AG04450 (cell line): ENCODE data around the gene TNK2. TPM values are rescaled to one million over a fixed set of nuclear protein-coding genes. Genes with fewer than 3 reads are reported as not detected.

Experiments used
- CTCF ChIA-PET: fragments of 300-600, 350-600 bp; formaldehyde crosslinking; extraction: SDS; loops from one replicate; lab custom pipeline; 2022; ENCODE audit warnings: antibody characterized with exemption, inconsistent platforms; lab: Charles Lee
- POLR2A ChIA-PET: fragments of 350-600 bp; formaldehyde crosslinking; extraction: SDS; loops from one replicate; lab custom pipeline; 2021; ENCODE audit warnings: antibody characterized with exemption, inconsistent platforms; lab: Yijun Ruan, JAX
- DNase-seq: peaks from one replicate; pipeline ENCODE4 v3.0.0-alpha.2; 2011; ENCODE audit warnings: low read depth, low spot score
- H3K27ac ChIP-seq: one replicate; pipeline ENCODE4 v1.5.1; 2012; ENCODE audit warnings: low read depth, low read length, control low read depth
- H3K27me3 ChIP-seq: one replicate; pipeline ENCODE4 v1.6.0; 2012; ENCODE audit warnings: low read length; ENCODE audit not compliant: control insufficient read depth, insufficient read depth
- H3K4me3 ChIP-seq: 2 replicates; pipeline ENCODE4 v1.5.1; 2011; ENCODE audit warnings: mild to moderate bottlenecking, low read depth, low read length, control low read depth
- H3K9me3 ChIP-seq: 2 replicates; pipeline ENCODE4 v1.5.1; 2012; ENCODE audit warnings: low read length; ENCODE audit not compliant: control insufficient read depth, insufficient read depth
- CTCF ChIP-seq: IDR thresholded peaks from 2 replicates; pipeline ENCODE4 v1.5.1; 2011; ENCODE audit warnings: low read depth, low read length, control low read depth, inconsistent platforms
- polyA plus RNA-seq: library from polyadenylated mRNA; depleted of rRNA; stranded (reverse); fragments of >200 nt; gene quantifications from 2 replicates; pipeline ENCODE4 v1.2.3, GENCODE V29; 2011

The TNK2 gene
- polyA plus RNA-seq, 1 experiment: 2.7 TPM

- TF ChIP-seq CTCF: no peak
- Histone ChIP-seq H3K4me3 (no peak overlapping the region), H3K27me3 (peaks cover 2% of the 10 kb centered on the region), H3K27ac (no peak overlapping the region), H3K9me3 (no peaks in the 10 kb centered on the region)
- no peak for DNase-seq
- ChIA-PET CTCF (no interaction called here), POLR2A (no interaction called here)
Measured at GRCh38 chr3:195931582-195932273, 23.4 kb upstream of the TNK2 start.

GRCh38 chr3:195929452-195929851 is 21.1 kb upstream of the TNK2 start:
- no peak for DNase-seq
- Histone ChIP-seq H3K27ac (no peak overlapping the region), H3K9me3 (no peaks in the 10 kb centered on the region), H3K4me3 (no peak overlapping the region), H3K27me3 (peaks cover 2% of the 10 kb centered on the region)
- ChIA-PET POLR2A (no interaction called here), CTCF (interaction anchor here (1.4 kb wide), 1 partner anchor 35 kb away, joined by 4 read pairs; no protein-coding TSS in a partner anchor)
- no peak for TF ChIP-seq CTCF

GRCh38 chr3:195921334-195921791 is 13.0 kb upstream of the TNK2 start:
- CTCF ChIA-PET: interaction anchor here (1.3 to 1.5 kb wide), 2 partner anchors 27 to 60 kb away, joined by 3 to 6 read pairs; no protein-coding TSS in a partner anchor
- no peak for DNase-seq
- Histone ChIP-seq H3K27me3 (peaks cover 7% of the 10 kb centered on the region), H3K9me3 (no peaks in the 10 kb centered on the region), H3K4me3 (no peak overlapping the region), H3K27ac (no peak overlapping the region)
- TF ChIP-seq CTCF: no peak
- POLR2A ChIA-PET: no interaction called here

- POLR2A ChIA-PET: no interaction called here
- Histone ChIP-seq H3K4me3 (no peak overlapping the region), H3K9me3 (no peaks in the 10 kb centered on the region), H3K27me3 (peaks cover 9% of the 10 kb centered on the region), H3K27ac (no peak overlapping the region)
- TF ChIP-seq CTCF: no peak
- DNase-seq: no peak
- CTCF ChIA-PET: interaction anchor here (0.5 to 7.7 kb wide), 3 partner anchors 23 to 181 kb away, joined by 4 to 102 read pairs (median 4); no protein-coding TSS in a partner anchor
Measured at GRCh38 chr3:195918176-195918575, 9.8 kb upstream of the TNK2 start.

GRCh38 chr3:195916991-195917390 is 8.6 kb upstream of the TNK2 start:
- POLR2A ChIA-PET: no interaction called here
- TF ChIP-seq CTCF: no peak
- DNase-seq: no peak

More at GRCh38 chr3:195916991-195917390, 8.6 kb upstream of the TNK2 start:
- no peaks in the 10 kb centered on the region for H3K9me3 ChIP-seq
- no peak overlapping the region for H3K27ac ChIP-seq
- H3K4me3 ChIP-seq: no peak overlapping the region
- peaks cover 9% of the 10 kb centered on the region for H3K27me3 ChIP-seq
- CTCF ChIA-PET: interaction anchor here (1.7 to 7.7 kb wide), 4 partner anchors 14 to 58 kb away, joined by 4 to 102 read pairs (median 20); no protein-coding TSS in a partner anchor
